ENCODE measurements around the gene ZNHIT2.

The ZNHIT2 gene

DNA sequence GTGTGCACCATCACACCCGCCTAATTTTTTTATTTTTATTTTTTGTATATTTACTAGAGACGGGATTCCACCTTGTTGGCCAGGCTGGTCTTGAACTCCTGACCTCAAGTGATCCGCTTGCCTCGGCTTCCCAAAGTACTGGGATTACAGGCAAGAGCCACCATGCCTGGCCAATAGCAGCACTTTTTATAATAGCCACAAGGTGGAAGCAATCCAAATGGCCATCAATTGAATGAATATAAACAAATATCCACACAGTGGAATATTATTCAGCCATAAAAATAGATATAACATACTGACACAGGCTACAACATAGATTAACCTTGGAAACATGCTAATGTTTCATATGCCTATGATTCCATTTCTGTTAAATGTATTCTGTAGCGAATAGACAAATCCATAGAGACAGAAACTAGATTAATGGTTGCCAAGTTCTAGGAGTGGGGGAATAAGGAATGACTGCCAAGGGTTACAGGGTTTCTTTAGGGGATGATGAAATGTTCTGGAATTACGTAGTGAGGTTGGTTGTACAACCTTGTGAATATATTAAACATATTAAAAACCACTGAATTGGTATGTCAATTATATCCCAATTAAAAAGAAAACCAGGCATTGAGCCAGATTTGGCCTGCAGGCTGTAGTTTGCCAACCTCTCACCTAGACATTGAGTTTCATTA is 16.7 kb downstream of the ZNHIT2 start:
- DNase-seq, result no peak

DNA sequence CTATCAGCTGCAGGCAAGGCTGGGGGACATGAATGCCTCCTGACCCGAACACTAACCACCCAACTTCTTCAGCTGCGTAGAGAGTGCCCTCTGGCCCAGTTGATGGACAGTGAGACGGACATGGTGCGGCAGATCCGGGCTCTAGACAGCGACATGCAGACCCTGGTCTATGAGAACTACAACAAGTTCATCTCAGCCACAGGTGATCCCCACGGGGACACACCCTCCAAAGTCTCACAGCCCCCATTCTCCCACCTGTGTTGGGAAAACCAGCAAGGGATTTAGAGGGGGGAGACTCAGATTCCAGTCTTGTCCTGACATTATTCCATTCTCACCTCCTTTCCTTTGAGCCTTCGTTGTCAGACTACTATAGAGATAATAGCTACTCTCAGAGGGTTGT is 20.6 kb downstream of the ZNHIT2 start:
- DNase-seq, result no peak

DNA sequence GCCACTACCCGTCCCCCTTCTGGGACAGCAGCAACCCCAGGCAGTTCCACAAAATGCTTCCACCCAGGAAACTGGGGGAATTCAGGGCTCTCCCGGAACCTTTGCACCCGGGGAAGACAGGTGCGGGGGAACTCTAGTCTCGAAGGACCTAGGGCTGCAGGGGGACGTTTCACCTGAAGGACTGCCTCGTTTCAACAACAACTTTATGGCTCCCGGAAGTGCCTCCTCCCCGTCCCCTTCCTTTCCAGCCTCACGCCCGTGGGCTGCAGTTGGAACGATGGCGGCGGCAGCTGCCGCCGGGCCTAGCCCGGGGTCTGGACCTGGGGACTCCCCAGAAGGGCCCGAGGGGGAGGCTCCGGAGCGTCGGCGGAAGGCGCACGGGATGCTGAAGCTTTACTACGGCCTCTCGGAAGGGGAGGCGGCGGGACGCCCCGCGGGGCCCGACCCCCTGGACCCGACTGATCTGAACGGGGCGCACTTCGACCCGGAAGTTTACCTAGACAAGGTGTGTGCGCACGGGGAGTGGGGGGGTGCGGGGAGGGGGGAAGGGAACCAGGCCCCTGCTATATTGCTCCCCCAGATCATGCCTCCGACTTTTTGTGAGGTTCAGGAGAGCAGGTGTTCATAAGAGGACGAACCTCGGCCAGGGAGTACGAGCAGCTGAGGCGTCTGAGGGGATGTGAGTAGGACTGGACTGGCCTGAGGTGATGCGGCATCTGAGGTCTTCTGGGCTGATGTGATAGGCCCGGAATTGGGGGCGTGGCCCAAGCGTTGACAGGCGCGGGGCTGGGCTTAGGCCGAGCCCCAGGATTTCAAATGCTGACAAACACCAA is 21.3 kb downstream of the ZNHIT2 start, which contains the start of gene VPS51:
Gene VPS51, plus strand, starts transcription at position 241 of the 833 bp plus-strand sequence. Its CDS starts 37 bp downstream, at position 278.
- DNase-seq, result peak; percentile 87

DNA sequence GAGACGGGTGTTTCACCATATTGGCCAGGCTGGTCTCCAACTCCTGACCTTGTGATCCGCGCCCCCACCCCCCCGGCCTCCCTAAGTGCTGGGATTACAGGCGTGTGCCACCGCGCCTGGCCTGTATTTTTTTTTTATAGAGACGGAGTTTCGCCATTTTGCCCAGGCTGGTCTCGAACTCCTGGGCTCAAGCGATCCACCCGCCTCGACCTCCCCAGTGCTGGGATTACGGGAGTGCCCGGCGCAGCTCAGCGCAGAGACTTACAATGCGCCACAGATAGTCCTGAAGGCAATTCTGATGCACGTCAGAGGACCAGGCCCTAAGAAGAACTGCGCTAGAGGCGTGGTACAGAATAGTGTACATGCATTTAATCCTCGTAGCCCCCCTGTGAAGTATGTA is 22.1 kb downstream of the ZNHIT2 start:
- no peak for DNase-seq

DNA sequence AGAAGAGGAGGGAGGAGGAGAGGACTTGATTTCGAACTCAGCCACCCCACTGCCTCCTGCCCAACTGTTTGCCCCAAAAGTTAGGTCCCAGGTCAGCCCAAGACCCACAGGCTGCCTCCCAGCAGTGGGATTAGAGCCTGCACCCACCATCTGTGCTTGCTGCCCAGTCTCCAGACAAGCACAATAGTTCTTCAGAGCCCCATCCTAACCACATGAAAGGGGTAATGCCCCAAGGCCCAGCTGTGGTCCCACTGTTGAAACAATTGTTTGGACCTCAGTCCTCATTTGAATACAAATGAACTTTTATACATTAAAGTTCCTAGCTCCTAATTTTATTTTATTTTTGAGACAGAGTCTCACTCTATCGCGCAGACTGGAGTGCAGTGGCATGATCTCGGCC is 26.9 kb downstream of the ZNHIT2 start:
- DNase-seq, result no peak

DNA sequence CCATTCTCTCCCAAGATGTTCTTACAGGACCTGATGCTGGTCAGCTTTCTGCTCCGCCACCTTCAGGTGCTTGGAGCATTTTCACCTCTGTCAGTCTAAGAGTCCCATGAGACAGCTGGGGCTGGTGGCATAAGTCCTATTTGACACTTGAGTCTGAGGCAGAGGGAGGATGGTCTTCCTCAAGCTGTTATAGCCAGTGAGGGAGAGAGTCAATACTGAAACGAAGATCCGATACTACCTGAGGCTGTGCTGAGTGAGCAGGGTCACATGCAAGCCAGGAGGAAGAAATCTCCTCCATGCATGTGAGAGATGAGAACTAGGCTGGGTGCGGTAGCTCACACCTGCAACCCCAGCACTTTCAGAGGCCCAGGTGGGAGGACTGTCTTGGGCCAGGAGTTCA is 27.9 kb downstream of the ZNHIT2 start:
- DNase-seq, result no peak

DNA sequence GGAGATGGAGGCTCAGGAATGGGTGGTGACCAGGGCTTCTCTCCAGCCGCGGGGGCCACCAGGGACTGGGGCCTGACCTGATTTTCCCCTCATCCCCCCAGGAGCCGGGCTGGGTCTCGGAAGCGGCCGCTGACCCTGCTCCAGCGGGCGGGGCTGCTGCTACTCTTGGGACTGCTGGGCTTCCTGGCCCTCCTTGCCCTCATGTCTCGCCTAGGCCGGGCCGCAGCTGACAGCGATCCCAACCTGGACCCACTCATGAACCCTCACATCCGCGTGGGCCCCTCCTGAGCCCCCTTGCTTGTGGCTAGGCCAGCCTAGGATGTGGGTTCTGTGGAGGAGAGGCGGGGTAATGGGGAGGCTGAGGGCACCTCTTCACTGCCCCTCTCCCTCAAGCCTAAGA is 29.7 kb downstream of the ZNHIT2 start:
- no peak for DNase-seq

DNA sequence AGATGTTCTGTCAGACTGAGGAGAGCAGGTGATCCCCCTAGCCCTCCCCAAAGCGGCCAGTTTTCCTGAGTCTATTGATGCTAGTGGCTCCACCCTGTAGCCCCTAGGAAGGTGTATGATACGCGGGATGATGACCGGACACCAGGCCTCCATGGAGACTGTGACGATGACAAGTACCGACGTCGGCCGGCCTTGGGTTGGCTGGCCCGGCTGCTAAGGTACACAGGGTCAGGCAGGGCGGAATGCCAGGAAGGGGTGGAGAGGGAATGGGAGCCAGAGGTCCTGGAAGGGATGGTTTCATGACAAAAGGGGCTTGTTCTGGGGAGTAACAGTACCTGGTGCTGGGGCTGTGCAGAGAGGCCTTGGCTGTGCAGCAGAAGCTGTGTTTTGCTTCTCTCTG is 30.3 kb downstream of the ZNHIT2 start:
- DNase-seq, result no peak

DNA sequence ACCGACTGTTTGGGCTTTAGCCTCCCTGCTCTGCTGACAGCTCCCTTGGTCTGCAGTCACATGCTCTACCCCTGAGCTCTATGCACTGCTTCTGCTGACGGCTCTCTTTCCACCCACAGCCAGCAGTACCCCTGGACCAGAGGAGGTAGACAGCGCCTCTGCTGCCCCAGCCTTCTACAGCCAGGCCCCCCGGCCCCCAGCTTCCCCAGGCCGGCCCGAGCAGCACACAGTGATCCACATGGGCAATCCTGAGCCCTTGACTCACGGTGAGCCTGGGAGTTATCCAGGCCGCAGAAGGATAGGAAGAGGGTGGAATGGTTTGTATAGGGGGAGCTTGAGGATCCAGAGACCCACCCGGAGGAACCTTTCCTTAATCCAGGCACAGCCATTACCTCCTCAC is 30.7 kb downstream of the ZNHIT2 start:
- DNase-seq, result no peak

DNA sequence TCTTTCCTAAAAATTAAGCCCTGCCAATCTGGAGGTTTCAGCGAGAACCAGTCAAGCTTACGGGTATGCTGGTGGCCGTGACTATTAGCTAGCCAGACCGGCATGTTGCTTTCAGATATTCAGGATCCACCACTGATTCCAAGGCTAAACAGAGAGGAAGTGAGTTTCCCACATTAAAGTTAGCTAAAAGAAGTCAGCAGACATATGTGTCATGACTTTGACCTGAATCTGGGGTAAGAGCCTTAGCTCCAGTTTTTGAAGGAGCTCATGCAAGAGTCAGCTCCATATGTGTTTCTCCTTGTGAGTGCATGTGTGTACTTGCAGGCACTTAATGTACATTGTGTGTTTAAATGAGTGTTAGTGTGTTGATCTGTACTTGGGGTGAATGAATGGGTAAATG is 32.1 kb downstream of the ZNHIT2 start:
- no peak for DNase-seq

DNA sequence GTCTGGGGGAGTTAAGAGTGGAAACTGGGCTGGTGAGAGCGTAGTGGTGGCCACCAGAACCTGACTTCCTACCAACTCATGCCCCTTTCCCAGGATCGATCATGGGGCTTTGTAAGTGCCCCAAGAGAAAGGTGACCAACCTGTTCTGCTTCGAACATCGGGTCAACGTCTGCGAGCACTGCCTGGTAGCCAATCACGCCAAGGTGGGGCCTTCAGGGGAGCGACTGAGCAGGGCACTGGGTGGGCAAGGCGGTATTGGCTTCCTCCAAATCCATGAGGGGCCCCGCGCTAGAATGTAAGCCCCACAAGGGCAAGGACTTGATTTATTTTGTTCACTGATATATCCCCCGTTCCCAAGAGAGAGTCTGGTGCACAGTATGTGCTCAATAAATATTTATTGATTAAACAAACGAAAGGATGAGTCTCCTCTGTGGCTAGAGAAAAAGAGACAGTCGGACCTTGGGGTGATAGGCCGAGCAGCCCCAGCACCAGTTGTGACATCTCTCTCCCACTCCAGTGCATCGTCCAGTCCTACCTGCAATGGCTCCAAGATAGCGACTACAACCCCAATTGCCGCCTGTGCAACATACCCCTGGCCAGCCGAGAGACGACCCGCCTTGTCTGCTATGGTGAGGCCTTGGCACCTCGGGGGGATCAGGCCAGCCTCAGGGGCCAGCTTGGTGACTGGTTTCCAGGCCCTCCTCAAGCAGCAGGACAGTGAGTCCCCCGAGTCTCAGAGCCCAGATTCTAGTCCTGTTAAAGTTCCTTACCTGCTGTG is 32.7 kb downstream of the ZNHIT2 start:
- DNase-seq, result no peak

DNA sequence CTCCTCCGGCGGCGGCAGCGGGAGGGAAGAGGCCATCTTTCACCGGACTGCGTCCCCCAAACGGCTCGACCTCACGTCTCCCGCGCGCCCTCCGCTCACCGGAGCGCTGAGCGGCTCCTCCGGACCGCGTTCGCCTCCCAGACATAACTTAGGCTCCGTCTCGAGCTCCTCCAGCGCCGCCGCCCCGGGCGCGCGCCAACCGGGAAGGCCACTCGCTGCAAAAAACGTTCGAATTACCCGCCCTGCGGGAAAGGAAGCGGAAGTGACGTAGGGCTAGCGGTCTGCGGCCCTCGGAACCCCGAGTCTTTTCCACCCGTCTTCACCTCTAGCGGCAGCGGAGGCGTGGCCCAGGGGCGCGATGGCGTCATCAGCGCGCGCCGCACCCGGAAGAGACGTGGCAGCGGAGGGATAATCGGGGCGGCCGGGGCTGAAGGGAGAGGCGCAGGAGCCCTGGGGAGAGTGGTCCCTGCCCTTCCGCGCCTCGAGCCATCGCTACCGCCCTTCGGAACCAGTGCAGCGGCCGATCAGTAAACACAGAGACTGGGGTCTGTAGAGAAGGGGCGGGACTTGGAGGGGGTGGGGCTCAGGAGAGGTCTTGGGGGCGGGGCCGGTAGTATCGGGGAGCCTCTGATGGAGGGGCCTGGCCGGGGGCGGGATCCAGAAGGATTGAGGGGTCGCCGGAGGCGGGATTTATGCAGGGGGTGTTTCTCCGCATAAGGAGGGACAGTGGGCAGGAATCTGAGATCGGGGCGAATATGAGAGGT is 33.5 kb downstream of the ZNHIT2 start, which contains the start of the genes CDCA5 and ZFPL1:
Gene CDCA5, minus strand, starts transcription at position 207 of the 764 bp plus-strand sequence. Its CDS starts 62 bp downstream, at position 145.
Gene ZFPL1, plus strand, starts transcription at position 389 of the 764 bp plus-strand sequence. CDS start 477 bp downstream, outside the sequence.
- peak; percentile 96 for DNase-seq

DNA sequence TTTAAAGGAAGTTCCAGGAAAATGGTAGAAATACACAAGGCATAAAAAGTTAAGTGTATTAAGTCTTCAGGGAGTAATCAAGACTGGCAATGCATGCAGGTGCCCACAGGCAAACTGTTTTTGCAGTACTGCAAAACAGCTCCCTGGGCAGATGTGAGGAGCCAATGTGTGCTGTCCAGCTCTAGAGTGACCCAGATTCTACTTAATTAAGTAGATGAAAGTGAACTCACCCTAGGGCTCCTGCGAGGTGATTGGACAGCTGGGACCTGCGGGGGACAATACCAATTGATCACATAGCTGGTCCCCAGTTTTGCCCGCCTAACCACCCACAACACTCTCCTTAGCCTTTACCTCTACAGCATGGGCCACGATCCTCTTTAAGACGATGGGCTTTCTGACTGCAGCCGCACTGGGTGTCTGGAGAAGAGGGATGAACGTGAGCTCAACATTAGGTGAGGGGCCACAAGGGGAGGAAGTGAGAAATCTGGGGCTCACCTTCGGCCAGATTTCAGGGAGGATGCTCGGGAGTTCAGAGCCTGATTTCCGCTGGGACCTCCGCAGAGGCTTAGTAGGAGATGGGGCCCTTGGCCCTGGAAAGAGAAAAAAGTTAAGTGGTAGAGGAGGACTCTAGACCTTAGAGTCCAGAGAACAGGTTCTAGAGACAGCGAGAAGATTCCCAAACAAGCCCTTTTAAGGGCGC is 34.2 kb downstream of the ZNHIT2 start:
- no peak for DNase-seq

DNA sequence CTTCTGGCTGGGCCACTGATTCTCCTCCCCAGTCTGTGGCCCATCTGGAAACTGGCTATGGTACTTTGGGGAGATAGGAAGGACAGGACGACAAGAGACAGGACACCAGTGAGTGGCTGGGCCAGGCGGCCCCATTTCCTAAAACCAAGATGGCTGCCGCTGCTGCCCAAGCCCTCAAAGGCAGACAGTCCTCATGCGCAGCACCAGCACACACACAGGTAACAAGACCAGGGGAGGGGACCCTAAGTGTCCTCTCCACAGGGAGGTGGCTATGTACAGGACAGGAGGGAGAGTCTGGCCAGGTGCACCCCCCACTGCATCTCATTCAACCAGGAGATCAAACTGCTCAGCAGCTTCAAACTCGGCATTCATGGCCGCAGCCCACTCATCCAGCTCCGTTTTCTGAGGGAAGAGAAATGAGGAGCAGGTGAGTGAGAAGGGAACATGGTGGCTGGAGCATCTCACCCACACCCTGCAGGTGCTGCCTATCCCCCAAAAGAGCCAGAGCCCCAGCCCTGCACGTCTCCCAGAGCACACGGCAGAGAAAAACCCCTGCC is 38.6 kb downstream of the ZNHIT2 start:
- no peak for DNase-seq

DNA sequence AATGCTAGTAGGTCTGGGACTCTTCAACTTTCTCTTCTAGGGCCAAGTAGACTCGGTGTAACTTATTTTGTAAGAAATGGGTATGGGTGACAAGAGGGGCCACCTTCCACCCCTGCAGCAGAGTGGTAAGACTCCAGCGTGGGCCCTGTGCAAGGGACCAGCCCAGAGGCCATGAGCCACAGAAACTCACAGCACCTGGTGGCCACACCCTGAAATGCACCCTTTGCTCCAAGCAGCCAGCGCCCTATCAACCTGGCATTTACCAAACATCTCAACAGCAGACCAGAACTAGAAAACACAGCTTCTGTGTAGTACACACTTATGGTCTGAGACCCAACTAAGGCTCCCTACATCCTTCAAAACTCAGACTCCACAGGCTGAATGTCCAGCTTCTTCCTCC is 39.4 kb downstream of the ZNHIT2 start:
- DNase-seq, result peak; percentile 66

DNA sequence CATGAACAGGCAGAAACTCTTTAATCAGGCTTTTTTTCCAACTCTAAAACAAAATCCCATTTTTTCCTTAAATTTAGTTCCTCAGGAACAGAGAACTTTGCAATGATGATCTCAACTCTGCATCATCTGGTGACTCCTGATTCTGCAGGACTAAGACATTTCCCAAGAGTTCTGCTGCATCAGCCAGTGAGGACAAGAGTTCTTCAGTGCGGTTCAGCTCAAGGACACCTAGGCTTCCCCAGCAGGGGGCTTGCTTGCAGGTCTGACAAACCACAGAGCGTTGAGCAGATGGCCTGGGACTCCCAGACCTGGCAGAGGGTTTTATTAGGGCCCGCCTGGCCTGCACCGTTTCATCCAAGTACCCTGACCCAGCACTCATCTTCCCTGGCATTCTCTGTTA is 40.0 kb downstream of the ZNHIT2 start:
- DNase-seq, result no peak

DNA sequence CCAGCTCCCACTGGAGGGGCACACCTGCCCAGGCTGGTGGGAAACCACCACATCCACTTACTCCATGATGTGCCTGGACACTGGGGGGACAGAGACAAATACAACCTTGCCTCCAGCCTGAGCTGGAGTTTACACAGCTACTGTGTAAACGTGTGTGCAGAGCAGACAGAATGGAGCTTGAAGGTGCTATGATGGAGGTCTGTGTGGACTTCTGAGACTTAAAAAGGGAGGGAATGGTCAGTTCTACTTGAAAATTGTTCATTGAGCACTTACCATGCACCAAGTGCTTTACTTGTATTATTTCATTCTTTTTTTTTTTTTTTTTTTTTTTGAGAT is 44.9 kb downstream of the ZNHIT2 start:
- DNase-seq, result no peak

DNA sequence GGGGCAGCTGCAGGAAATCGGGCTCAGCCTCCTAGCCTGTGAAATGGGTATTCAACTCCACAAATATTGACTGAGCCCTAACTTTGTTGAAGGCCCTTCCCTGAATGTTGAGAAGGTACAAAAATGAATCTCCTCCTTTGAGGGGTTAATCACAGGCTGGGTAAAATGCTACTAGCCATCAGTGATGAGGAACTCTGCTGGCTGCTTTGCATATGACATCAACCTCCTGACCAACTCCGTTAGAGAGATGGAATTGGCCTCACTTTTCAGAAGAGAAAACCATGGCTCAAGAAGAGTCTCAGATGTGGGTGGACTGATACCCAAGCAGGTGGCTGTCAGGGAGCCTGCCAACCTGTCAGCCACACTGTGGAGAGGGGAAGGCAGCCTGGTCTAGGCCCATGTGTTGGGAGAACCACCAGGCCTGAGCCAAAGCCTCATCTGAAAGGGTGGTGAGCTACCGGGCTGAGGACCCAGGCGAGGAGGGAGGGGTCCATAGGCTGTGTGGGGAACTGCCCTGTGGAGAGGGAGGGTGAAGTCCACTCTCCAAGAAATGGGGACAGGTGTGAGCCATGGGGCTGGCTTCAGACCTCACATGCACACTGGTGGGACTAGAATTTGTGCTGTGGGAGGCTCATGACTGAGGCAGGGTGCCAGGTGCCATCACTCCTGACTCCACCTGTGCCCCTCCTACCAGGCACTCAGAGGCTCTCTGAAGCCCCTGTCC is 45.4 kb downstream of the ZNHIT2 start:
- DNase-seq, result no peak

DNA sequence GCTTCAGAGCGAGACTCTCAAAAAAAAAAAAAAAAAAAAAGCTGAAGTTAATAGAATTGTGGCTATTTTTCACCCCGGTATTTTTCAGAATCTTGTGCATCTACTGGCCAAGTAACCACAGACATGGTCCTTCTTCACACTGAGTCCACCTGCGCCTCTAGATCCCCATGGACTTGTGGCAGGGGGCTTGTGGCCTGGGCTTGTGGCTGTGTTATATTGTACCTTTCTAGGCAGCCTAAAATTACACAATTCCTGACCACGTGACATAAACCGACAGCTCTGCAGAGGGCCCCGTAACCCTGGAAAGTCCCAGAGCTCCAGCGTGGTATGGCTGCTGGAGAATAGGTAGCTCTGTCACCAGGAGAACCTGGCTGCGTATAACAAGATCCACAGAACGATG is 48.3 kb downstream of the ZNHIT2 start:
- no peak for DNase-seq

DNA sequence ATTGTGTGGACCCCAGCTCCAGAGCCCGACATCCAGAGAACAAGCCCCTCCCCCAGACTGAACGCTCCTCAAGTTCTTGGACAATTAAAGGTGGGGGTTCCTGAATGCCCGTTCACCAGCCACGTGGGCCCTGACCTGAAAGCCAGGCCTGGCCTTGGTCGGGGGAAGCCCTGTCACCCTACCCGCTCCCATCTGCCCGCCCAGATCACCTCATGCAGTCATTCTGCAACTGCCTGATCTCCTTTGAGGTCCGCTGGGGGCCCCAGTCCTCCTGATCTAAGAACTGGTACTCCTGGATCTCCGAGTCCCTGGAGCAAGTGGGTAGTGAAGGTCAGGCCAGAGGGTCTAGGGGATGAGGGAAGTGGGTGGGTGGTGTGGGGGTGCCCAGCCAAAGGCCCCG is 50.1 kb downstream of the ZNHIT2 start:
- DNase-seq, result no peak

DNA sequence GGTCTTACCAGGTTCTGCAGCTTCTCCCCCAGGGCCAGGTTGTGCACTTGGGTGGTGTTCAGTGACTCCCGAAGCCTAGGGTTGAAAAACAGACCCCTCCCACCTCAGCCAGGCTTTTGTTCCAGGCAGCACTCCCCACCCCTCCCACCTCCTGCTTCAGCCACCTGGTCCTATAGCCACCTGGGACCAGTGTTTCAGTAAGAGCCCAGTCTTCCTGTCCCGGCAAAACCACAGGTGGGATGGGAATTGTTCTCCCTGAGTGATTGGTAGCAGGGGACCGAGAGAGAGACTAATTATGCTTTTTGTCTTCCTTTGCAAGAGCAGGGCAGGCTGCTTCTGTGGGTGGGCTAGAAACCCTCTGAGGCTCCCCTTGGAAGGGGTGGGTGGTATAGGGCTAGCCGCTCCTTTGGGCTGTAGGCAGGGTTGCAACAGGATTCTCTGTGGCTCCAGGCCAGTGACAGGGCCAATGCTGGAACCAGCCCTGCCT is 50.7 kb downstream of the ZNHIT2 start:
- no peak for DNase-seq
